Central memory CD4-positive, alpha-beta T cell (primary cell): ENCODE data around the gene M1AP.

Experiments
- DNase-seq: peaks from one replicate; pipeline ENCODE4 v3.0.0; 2022
- total RNA-seq, 3 experiments: gene quantifications; one replicate each; lab custom pipeline; 2026; lab: John Stamatoyannopoulos, UW

The M1AP gene
- total RNA-seq: 0 reads per million in 3 experiments

DNA sequence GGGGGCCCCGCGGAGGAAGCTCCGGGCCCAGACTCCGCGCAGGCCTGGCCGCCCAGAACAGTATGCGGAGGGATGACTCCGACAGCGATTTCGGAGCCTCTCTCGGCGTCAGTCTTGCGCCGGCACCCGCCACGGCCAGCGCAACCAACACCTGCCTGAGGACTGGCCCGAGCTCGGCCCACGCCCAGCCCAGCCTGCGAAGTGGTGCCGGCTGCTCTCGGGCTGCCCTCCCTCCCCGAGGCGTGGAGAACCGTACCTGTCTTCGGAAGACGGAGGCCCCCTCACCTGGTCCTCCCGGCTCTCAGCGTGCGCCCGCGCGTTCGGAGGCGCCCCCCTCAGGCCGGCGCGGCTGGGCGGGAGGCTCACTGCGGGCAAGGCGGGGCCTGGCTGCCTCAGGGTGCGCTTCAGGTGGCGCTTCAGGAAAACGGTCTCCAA, at the start of gene M1AP:
TSS of gene M1AP (minus strand) at position 322 of the 435 bp plus-strand sequence. CDS start 8,055 bp downstream, outside the sequence.
- no peak for DNase-seq

DNA sequence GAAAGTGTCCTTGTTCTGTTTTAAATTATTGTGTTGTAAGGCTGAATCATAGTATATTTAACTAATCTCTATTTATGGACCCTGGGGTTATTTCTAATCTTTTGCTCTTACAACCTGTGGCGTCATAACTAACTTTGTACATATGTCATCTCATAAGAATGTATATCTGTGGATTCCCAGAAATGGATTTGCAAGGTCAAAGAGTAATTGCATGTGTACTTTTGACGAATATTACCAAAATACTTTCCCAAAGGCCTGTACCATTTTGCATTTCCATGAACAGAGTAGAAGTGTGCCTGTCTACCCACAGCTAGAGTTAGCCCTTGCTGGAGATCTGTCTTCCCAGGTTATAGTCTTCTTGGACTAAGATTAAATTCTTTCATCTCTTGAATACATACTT, 48.7 kb upstream of the M1AP start:
- DNase-seq: no peak

DNA sequence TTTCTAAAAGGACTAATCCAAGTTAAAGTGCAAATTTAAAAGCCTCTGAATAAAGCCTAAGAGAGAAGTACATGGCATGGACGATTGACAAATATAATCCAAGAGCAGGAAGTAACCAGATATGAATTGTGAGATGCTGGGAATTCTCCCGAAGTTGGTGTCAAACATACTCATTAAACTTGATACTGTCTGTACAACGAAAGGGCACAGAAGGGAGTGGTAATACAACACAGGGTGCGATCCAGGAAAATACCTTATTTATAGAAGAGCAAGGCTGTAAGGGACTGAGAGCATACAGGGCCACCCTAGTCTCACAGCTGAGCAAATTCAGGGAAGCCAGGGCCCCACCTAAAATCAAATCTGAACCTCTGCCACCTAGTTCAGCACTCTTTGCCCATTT, 47.5 kb upstream of the M1AP start:
- no peak for DNase-seq

DNA sequence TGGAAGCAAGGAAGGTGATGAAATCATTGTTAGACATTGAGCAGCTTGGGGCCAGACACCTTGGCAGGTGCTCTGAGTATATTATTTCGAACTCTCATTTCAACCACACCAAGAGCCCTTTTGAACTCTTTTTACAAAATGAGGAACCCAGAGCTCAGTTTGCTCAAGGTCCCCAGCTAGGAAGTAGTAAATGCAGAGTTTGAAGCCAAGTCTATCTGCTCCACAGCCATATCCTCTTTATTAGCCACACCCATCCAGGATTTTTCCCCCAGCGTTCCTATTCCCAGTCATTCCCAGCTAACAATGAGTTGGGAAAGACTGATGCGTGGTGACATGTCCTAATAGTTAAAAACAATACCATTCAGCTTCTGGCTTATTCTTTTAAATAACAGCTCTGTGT, 46.2 kb upstream of the M1AP start:
- no peak for DNase-seq

DNA sequence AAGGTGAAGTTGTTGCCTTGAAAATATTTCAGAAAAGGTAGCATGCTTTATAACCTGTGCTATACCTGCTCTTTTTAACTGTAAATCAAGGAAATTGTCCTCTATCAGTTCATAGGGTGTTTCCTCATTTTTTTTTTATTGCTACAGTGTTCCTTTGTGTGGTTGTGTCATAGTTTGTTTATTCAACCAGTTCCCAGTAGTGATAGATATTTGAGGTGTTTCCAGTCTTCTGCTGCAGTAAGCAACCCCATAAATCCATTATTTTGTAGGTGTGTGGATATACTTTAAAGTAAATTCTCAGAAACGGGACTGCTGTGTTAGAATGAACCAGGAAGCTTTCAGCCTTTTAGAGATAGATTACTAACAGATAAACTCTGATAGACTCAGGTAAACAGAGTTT, 45.5 kb upstream of the M1AP start:
- DNase-seq: no peak

GRCh38 chr2:74693213-74693612, 45.1 kb upstream of the M1AP start:
- no peak for DNase-seq

- no peak for DNase-seq
Measured at GRCh38 chr2:74691929-74692328, 43.8 kb upstream of the M1AP start.

DNA sequence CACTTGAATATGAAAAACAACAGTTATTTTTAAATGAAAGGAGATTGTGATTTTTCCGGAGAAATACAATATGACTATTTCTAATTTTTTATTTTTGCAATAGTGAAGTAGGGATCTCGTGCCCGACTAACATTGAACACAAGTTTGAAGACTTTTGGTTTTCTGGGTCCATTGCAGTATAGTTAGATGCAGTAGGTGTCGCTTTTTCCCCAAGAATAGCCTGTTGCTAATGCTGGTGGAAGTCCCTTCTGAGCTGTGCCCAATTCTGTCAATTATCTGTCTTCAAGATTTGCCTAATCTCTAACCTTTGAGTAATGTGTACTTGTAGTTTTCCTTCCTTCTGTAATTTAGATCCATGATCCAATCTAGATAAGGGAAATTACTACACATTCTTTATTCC, 42.4 kb upstream of the M1AP start:
- DNase-seq: no peak

GRCh38 chr2:74689671-74690070, 41.5 kb upstream of the M1AP start:
- DNase-seq: no peak

GRCh38 chr2:74688881-74689280, 40.8 kb upstream of the M1AP start:
- DNase-seq: no peak

- DNase-seq: no peak
Measured at GRCh38 chr2:74685408-74685807, 37.3 kb upstream of the M1AP start.

DNA sequence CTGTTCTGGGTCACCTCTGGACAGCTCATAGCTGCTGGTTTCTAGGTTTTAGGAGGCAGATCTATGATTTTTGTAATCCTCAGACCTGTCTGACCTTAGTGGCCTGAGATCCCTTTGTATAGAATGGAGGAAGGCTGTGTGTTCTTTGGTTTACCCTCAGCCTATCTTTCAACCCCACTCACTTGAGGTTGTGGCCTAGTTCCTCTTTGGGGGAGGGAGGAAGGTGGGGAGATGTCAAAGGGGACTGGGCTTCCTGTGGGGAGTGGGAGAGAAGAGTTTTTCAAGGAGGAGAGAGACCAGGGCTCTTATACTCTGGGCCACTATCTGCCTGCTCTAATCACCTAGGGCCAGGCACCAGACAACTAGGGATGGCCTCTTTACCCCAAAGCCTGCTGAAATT, 34.4 kb upstream of the M1AP start:
- no peak for DNase-seq

GRCh38 chr2:74679615-74680014, 31.5 kb upstream of the M1AP start:
- no peak for DNase-seq

GRCh38 chr2:74676331-74676730, 28.2 kb upstream of the M1AP start:
- DNase-seq: no peak

GRCh38 chr2:74675090-74675489, 27.0 kb upstream of the M1AP start:
- no peak for DNase-seq

DNA sequence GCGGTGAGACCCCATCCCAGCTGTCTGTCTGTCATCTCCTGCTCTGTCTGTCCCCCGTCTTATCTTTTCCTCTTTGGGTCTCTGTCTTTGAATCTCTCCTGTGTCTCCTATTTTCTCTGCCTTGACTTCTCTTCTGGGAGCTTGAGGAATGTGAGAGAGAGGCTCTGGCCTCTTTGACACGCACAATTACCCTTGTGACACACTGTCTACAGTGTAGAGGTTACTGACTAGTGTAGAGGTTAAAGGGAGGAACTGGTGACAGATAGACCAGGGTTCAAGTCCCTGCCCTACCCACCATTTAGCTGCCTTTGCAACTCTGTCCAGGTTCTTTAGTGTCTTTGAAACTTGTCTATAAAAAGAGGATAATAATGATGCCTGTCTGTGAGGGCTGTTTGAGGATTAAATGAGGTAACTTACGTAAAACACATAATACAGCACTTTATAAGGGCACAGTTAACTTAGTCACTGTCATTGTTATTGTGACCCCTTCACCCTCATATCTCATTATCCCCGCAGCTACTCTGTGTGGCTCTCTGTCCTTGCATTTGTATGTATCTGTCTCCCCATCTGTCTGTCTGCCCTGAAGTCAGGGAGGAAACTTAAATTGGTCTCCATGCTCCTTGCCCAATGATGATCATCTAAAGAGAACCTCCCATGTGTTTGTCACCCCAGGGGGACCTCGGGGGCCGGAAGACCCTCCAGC, 25.8 kb upstream of the M1AP start:
- no peak for DNase-seq

DNA sequence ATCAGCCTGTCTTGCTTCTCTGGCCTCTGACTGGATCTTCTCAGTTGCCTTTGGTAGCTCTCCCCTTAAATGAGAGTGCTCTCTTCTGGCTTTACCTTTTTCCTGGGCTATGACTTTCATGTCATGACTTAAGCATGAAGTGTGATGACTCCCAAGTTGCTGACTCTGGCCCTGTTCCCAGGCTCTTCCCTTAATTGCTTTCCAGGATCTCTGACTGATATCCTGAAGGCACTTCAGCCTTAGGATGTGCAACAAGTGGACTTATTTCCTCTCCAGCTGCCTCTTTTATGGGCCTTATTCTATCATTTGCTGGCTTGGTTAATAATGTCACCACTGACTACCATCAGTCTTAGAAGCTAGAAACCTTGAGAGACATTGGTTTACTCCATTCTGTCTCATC, 23.3 kb upstream of the M1AP start:
- DNase-seq: no peak

DNA sequence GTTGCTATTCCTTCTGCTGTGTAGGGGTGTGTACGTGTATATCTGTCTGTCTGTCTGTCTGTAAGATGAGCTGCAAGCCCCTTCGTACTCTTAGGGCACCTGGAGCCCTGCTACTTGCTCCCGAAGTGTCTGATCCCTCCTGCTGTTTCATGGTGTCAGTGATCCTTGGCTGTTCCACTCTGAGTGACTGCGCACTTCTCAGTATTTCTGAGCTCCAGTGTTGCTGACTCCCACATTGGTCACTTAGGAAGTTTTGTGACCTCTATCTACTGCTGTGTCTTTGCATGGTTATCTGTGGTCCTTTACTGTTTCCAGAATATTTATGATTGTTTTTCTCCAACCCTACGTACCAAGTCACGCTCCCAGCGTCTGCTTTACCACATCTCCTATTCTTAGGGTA, 22.1 kb upstream of the M1AP start:
- no peak for DNase-seq

DNA sequence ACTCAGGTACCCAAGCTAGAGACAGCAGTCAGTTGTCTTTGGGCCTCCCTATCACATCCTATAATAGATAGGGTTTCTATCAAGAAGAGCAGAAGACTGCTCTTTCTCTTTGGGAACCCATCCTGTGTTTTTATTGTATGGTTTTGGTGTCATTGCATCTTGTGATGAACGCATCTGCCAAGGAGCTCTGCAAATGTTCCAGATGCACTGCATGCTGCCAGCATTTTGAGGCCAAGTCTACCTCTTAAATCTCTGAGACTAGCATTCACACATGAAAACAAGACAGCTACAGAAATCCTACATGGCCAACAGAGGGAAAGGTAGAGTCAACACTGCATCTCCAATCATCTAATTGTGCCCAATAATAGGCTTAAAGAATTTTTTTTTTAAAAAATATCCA, 20.0 kb upstream of the M1AP start:
- DNase-seq: no peak

GRCh38 chr2:74659462-74659861, 11.3 kb upstream of the M1AP start:
- no peak for DNase-seq

DNA sequence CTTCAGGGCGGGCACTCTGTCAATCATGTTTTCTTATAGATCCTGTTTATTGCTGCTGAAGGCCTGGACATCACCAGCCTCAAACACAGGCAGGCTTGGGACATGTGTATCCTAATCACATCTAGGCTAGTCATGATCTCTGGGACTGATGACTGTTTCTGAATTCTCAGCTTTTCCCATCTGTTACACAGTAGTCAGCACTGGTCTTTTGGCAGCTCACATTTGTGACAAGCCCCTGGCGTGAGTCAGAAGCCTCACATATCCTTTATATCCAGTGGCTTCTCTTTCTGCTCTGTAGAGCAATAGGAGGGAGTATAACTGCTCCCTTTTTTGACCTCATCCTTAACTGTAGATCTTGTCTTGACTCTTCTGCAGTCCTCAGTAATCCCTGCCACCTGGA, 10.4 kb upstream of the M1AP start:
- DNase-seq: no peak

DNA sequence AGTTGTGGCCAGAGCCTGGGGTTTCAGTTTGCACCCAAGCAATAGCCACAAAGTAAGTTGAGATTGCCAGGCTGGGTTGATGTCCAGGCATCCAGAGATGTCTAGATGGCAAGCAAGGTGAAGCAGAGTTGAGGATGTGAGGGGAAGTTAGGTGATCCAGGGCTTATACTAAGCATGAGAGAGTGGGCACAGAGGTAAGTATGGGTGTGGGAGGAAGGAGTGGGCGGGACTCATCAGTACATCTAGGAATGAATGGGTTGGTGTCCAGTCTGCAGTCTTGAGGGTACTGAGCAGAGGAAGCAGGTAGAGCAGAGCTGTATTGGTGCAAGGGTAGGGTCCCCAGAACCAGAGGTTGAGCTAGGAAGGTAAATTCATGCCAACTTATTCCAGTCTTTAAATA, 7.4 kb upstream of the M1AP start:
- no peak for DNase-seq

DNA sequence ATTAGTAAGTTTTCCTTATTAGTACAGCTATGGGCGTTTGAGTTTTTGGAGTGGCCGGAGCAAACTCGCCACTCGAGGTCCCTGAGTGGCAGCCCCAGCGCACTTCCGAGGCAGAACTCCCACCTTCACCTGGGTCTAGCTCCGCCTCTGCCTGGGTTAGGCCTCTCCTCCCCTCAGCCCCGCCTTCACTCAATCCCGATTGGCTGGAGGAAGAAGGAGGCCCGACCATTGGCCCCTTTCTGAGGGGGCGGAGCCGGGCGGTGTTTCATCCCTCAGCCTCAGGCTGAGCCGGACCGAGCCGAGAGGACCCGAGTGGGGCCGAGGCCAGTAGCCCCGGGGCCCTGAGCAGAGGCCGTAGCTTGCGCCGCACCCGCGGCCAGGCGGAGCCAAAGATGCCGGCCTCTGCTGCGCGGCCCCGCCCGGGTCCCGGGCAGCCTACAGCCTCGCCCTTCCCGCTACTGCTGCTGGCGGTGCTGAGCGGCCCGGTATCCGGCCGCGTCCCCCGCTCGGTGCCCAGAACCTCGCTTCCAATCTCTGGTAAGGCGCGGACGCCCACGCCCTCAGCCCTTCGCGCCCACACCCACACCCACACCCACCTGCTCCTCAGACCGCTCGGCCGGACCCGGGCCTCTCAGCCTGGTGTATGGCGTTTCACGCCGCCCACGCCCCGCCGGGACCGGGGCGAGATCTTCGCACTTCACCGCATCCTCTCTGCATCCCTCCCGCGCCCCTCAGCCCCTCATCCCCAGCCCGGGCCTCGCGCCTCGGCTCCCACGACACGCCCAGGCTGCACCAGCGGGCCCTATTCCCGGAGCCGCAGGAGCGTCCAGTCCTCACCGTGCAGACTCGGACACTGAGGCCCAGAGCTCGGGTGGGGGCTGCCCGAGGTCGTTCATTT, 6.1 kb upstream of the M1AP start, which contains the start of gene SEMA4F:
TSS of gene SEMA4F (plus strand) at position 263 of the 898 bp plus-strand sequence. CDS start at position 393, 130 bp downstream.
- DNase-seq: peak; percentile 90

DNA sequence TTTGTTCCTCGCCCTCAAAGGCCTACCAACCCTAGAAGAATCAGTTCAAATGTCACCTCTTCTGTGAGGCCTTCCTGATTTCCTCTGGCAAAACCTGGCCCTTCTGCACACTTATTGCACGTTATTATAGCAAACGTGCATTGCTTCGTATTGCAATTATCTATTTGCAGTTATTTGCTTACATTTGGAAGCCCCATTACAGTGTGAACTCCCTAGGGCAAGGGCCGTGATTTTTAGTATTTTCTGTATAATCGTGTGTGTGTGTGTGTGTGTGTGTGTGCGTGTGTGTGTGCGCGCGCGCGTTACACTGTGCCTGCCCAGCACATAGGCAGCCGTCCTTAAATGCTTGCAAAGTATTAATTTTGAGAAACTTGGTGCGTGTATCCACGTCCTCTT, 5.5 kb upstream of the M1AP start:
- no peak for DNase-seq
